ENCODE results near the gene SLC43A3. TPM values are rescaled to one million over a fixed set of nuclear protein-coding genes. Genes with fewer than 3 reads are reported as not detected.
"Not testable (repeated sequence)": the region's sequence is repeated elsewhere in the genome, so short reads cannot be mapped to it uniquely, and the experiment has no call there.

The SLC43A3 gene
- total RNA-seq, 3 donors from 2014 or later = 104 to 130 (median 105) TPM

DNA sequence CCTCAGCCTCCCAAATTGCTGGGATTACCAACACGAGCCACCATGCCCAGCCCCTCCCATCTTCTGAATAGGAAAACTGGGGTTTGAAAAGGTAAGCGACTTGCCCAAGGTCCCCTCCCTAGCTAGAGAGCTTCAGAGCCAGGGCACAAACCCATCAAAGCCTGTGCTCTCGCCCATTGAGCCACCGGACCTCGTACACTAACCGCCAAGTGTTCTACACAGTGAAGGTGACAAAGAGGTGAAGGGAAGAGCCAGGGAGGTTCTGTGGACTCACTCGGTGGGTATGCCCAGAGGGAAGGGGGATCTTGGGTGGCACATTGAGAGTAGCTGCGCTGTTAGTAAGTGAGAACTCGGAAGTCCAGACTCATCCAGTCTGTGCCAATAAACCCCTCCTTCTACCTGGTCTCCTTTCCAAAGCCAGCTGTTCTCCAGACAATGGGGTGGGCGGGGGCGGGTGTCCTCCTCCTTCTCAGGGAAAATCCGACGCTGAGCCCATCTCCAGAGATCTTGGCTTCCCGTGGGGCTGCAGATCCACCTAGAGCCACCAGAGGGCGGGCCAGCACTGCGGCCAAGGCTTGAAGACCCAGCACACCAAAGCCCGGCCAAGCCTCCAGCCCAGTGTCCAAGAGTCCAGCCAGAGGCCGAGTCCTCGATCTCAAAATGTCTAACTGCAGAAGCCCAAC lies 30.2 kb upstream of the SLC43A3 start:
- Histone ChIP-seq H3K9me3 (no peaks in the 10 kb centered on the region), H3K27me3 (peaks cover 0 to 19% of the 10 kb centered on the region in 2 donors), H3K4me1 (peaks cover 6 to 26% of the 10 kb centered on the region in 2 donors), H3K27ac (no peak overlapping the region), H3K4me3 (peak overlapping the region in 1 of 3 donors; percentile 72), H3K36me3 (no peaks in the 10 kb centered on the region)
- intact Hi-C loops (cut with DNase I; ENCODE audit: low total_unique reads) = loop anchor here (5.0 to 10.0 kb wide), 2 partner anchors 70 to 112 kb away; no protein-coding TSS in a partner anchor
- peak; percentile 77 to 89 for DNase-seq (ENCODE audit: low spot score in 2 of 2)
- TF ChIP-seq POLR2A (IDR thresholded peaks at IDR 0.05) (no peak), POLR2AphosphoS5 (IDR thresholded peaks at IDR 0.05) (peak in 1 of 3 donors; percentile 29)
- TF ChIP-seq, protein P1, sequence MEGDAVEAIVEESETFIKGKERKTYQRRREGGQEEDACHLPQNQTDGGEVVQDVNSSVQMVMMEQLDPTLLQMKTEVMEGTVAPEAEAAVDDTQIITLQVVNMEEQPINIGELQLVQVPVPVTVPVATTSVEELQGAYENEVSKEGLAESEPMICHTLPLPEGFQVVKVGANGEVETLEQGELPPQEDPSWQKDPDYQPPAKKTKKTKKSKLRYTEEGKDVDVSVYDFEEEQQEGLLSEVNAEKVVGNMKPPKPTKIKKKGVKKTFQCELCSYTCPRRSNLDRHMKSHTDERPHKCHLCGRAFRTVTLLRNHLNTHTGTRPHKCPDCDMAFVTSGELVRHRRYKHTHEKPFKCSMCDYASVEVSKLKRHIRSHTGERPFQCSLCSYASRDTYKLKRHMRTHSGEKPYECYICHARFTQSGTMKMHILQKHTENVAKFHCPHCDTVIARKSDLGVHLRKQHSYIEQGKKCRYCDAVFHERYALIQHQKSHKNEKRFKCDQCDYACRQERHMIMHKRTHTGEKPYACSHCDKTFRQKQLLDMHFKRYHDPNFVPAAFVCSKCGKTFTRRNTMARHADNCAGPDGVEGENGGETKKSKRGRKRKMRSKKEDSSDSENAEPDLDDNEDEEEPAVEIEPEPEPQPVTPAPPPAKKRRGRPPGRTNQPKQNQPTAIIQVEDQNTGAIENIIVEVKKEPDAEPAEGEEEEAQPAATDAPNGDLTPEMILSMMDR (IDR thresholded peaks at IDR 0.05) = peak; percentile 63 to 96 (median 92)

DNA sequence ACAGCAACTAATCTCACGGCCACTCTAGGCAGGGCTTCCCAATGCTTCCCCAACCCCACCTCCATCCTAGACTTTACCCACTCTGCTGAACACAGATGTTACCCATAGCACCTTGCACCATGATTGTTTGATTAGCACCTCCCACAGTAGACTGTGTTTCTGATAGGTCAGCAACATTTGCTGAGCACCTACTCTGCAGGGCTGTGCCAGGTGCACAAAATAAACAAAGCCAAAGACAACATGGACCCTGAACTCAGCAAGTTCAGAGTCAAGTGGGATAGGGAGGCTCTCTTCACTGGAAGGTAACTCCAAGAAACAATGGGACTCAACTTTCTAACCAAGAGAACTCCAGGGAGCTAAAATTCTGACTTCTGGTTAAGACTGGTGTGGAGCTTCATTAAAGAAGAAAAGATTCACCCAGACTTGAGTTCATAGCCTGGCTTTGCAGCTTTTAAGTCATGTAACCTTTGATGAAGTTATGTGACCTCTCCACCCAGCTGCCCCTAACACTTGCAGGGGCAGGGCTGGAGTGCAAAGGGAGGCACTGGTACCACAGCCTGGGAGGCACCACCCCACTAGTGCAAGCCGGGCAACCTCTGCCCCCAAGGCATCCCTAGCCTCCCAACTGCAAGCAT lies 26.7 kb upstream of the SLC43A3 start:
- intact Hi-C loops (cut with DNase I; ENCODE audit: low total_unique reads) = loop anchor here (10.0 kb wide), 1 partner anchor 109 kb away; no protein-coding TSS in a partner anchor
- TF ChIP-seq POLR2A (IDR thresholded peaks at IDR 0.05) = no peak
- TF ChIP-seq POLR2AphosphoS5 (IDR thresholded peaks at IDR 0.05) = no peak
- TF ChIP-seq, protein P1 (IDR thresholded peaks at IDR 0.05) = no peak
- peaks cover 6 to 13% of the 10 kb centered on the region in 2 donors for H3K4me1 ChIP-seq
- H3K4me3 ChIP-seq = no peak overlapping the region
- no peak overlapping the region for H3K27ac ChIP-seq
- DNase-seq (ENCODE audit: low spot score in 2 of 2) = no peak
- no peaks in the 10 kb centered on the region for H3K36me3 ChIP-seq
- peaks cover 0 to 7% of the 10 kb centered on the region in 2 donors for H3K27me3 ChIP-seq
- H3K9me3 ChIP-seq = no peaks in the 10 kb centered on the region

DNA sequence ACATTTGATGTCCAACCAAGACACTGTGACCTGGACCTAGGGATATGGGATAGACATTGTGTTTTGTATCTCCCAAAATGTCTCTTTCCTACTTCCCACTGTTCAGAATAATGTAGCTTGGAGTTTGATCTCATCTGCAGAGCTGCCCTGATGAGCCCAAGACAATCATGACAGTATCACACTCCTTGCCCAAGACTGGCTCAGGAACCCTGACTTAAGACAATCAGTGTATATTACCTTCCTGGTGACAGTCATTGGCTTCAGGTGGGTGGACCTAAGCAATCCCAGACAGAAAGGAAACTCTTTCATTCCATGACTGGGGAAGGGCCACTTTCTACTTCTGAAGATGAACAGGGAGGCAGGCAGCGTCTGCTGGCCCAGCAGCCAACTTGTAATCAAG lies 19.1 kb upstream of the SLC43A3 start:
- H3K4me3 ChIP-seq = no peak overlapping the region
- H3K36me3 ChIP-seq = no peaks in the 10 kb centered on the region
- intact Hi-C loops (cut with DNase I; ENCODE audit: low total_unique reads) = no loop called here
- no peaks in the 10 kb centered on the region for H3K9me3 ChIP-seq
- no peak overlapping the region for H3K27ac ChIP-seq
- no peaks in the 10 kb centered on the region for H3K4me1 ChIP-seq
- TF ChIP-seq POLR2A (IDR thresholded peaks at IDR 0.05) = no peak
- TF ChIP-seq, protein P1 (IDR thresholded peaks at IDR 0.05) = no peak
- no peak for TF ChIP-seq POLR2AphosphoS5 (IDR thresholded peaks at IDR 0.05)
- DNase-seq (ENCODE audit: low spot score in 2 of 2) = no peak
- no peaks in the 10 kb centered on the region for H3K27me3 ChIP-seq

DNA sequence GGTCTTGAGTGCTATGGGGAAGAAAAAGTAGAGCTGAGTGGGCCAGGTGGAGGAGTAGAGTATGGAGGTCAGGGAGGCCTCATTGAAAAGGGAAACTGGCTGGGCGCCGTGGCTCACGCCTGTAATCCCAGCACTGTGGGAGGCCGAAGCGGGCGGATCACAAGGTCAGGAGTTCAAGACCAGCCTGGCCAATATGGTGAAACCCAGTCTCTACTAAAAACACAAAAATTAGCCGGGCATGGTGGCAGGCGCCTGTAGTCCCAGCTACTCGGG lies 18.1 kb upstream of the SLC43A3 start:
- H3K27me3 ChIP-seq; intact Hi-C loops (cut with DNase I; ENCODE audit: low total_unique reads); DNase-seq (ENCODE audit: low spot score in 2 of 2); H3K4me3 ChIP-seq; H3K9me3 ChIP-seq; H3K4me1 ChIP-seq; H3K27ac ChIP-seq; H3K36me3 ChIP-seq: not testable (repeated sequence)

DNA sequence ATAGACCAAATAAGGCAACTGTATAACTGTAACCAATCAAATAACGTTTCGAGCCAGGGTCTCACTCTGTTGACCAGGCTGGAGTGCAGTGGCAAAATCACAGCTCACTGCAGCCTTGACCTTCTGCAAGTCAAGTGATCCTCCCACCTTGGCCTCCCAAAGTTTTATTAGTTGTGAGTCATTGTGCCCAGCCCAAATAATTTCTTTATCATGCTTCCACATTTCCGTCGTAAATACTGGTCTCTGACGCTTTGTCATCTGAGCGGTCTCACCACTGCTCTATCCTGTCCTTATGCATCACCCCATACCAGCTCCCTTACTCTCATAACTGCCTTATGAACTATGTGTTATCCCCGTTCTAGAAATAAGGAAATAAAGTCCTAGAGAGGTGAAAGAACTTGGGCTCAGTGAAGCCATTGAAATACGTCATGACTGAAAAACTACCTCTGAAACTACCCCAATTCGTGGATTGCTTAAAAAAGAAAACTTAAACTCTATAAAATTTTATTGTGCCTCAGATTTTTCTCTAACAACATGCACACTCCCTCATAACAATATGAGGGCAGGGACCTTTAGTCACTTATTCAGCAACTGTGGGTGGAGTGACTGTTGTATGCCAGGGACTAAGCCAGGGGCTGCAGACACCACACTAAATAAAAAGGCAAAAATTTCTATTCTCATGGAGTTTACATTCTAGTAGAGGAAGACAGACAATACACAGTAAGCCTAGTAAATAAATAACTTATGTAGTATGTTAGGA lies 17.6 kb upstream of the SLC43A3 start:
- Histone ChIP-seq H3K4me1 (no peaks in the 10 kb centered on the region), H3K27me3 (no peaks in the 10 kb centered on the region), H3K27ac (no peak overlapping the region), H3K4me3 (no peak overlapping the region), H3K9me3 (no peaks in the 10 kb centered on the region), H3K36me3 (no peaks in the 10 kb centered on the region)
- DNase-seq (ENCODE audit: low spot score in 2 of 2) = no peak
- intact Hi-C loops (cut with DNase I; ENCODE audit: low total_unique reads) = no loop called here
- TF ChIP-seq, protein P1 (IDR thresholded peaks at IDR 0.05) = no peak
- no peak for TF ChIP-seq POLR2AphosphoS5 (IDR thresholded peaks at IDR 0.05)
- no peak for TF ChIP-seq POLR2A (IDR thresholded peaks at IDR 0.05)
